ENCODE measurements around the gene LSR.

Gene LSR

GRCh38 chr19:35310811-35311465 is 62.1 kb downstream of the LSR start:
- TF ChIP-seq GLI4 (tag by site-specific recombination; IDR thresholded peaks at IDR 0.05) (no peak), ZNF664 (tag by site-specific recombination; IDR thresholded peaks at IDR 0.05) (peak; percentile 48; the same call in 1 of the 2 replicates), ZNF121 (tag by site-specific recombination; IDR thresholded peaks at IDR 0.05) (peak; percentile 88)
- Histone ChIP-seq H3K4me3 (ENCODE audit: low read depth, low read length) (no peak overlapping the region), H3K4me1 (ENCODE audit: control insufficient read depth, insufficient read depth, low read length) (no peaks in the 10 kb centered on the region), H3K9me3 (ENCODE audit: control insufficient read depth, insufficient read depth, low read depth, low read length) (no peaks in the 10 kb centered on the region), H3K36me3 (ENCODE audit: control insufficient read depth in 2 of 2, insufficient read depth in 1 of 2, low read length in 2 of 2) (no peaks in the 10 kb centered on the region), H3K27ac (ENCODE audit: extremely low read depth, low read depth, low read length) (no peak overlapping the region)
- ChIA-PET POLR2A (no interaction called here), CTCF (interaction anchor here (1.2 kb wide), 1 partner anchor 16 kb away, joined by 5 read pairs; no protein-coding TSS in a partner anchor)

GRCh38 chr19:35311901-35312665 is 63.3 kb downstream of the LSR start:
- Histone ChIP-seq H3K4me1 (ENCODE audit: control insufficient read depth, insufficient read depth, low read length) (no peaks in the 10 kb centered on the region), H3K36me3 (ENCODE audit: control insufficient read depth in 2 of 2, insufficient read depth in 1 of 2, low read length in 2 of 2) (no peaks in the 10 kb centered on the region), H3K27ac (ENCODE audit: extremely low read depth, low read depth, low read length) (no peak overlapping the region), H3K4me3 (ENCODE audit: low read depth, low read length) (no peak overlapping the region), H3K9me3 (ENCODE audit: control insufficient read depth, insufficient read depth, low read depth, low read length) (no peaks in the 10 kb centered on the region)
- POLR2A ChIA-PET, result interaction anchor here (0.6 kb wide), 1 partner anchor 98 kb away, joined by 3 read pairs; no protein-coding TSS in a partner anchor
- peak; percentile 13; the same call in 1 of the 2 replicates for TF ChIP-seq GLIS2 (tag by site-specific recombination; IDR thresholded peaks at IDR 0.05)
- no peak for TF ChIP-seq ZNF629 (tag by site-specific recombination; IDR thresholded peaks at IDR 0.05)
- CTCF ChIA-PET, result interaction anchor here (0.6 to 1.6 kb wide), 4 partner anchors 15 to 167 kb away, joined by 3 to 7 read pairs (median 4); no protein-coding TSS in a partner anchor

- H3K36me3 ChIP-seq (ENCODE audit: control insufficient read depth in 2 of 2, insufficient read depth in 1 of 2, low read length in 2 of 2), result no peaks in the 10 kb centered on the region
- ChIA-PET POLR2A (interaction anchor here (0.5 kb wide), 1 partner anchor 321 kb away, joined by 4 read pairs; no protein-coding TSS in a partner anchor), CTCF (interaction anchor here (0.6 to 1.8 kb wide), 8 partner anchors 12 to 674 kb away, joined by 3 to 8 read pairs (median 4); no protein-coding TSS in a partner anchor)
- H3K4me3 ChIP-seq (ENCODE audit: low read depth, low read length), result no peak overlapping the region
- no peaks in the 10 kb centered on the region for H3K4me1 ChIP-seq (ENCODE audit: control insufficient read depth, insufficient read depth, low read length)
- H3K9me3 ChIP-seq (ENCODE audit: control insufficient read depth, insufficient read depth, low read depth, low read length), result no peaks in the 10 kb centered on the region
- TF ChIP-seq GLIS2 (tag by site-specific recombination; IDR thresholded peaks at IDR 0.05) (0 out of 2 replicates have a peak, but pooled peaks have one; percentile 23), ZNF133 (tag by site-specific recombination; IDR thresholded peaks at IDR 0.05) (no peak), HIC1 (tag by site-specific recombination; IDR thresholded peaks at IDR 0.05) (no peak)
- no peak overlapping the region for H3K27ac ChIP-seq (ENCODE audit: extremely low read depth, low read depth, low read length)
Observed at GRCh38 chr19:35313587-35313986, 64.8 kb downstream of the LSR start.

- Histone ChIP-seq H3K4me1 (ENCODE audit: control insufficient read depth, insufficient read depth, low read length) (no peaks in the 10 kb centered on the region), H3K4me3 (ENCODE audit: low read depth, low read length) (no peak overlapping the region), H3K9me3 (ENCODE audit: control insufficient read depth, insufficient read depth, low read depth, low read length) (no peaks in the 10 kb centered on the region), H3K27ac (ENCODE audit: extremely low read depth, low read depth, low read length) (no peak overlapping the region), H3K36me3 (ENCODE audit: control insufficient read depth in 2 of 2, insufficient read depth in 1 of 2, low read length in 2 of 2) (no peaks in the 10 kb centered on the region)
- ChIA-PET POLR2A (interaction anchor here (0.5 kb wide), 1 partner anchor 320 kb away, joined by 4 read pairs; no protein-coding TSS in a partner anchor), CTCF (interaction anchor here (0.6 to 1.8 kb wide), 6 partner anchors 20 to 630 kb away, joined by 3 to 8 read pairs (median 6); no protein-coding TSS in a partner anchor)
- no peak for TF ChIP-seq ZBTB48 (tag by site-specific recombination; IDR thresholded peaks at IDR 0.05)
- no peak for TF ChIP-seq ZNF626 (tag by site-specific recombination; IDR thresholded peaks at IDR 0.05)
- peak; percentile 95 for TF ChIP-seq ZNF792 (tag by site-specific recombination; IDR thresholded peaks at IDR 0.05)
Observed at GRCh38 chr19:35314031-35314430, 65.2 kb downstream of the LSR start.
